Activated effector memory CD4-positive, alpha-beta T cell treated with anti-CD3 and anti-CD28 coated beads, Interleukin-2, amount 50 U/mL, for 16 hours (primary cell): ENCODE results near the gene DGKG.

Experiments used
- DNase-seq: peaks from one replicate; pipeline ENCODE4 v3.0.0-alpha.2; 2020

The DGKG gene

GRCh38 chr3:186366206-186366605, 4.2 kb upstream of the DGKG start:
- no peak for DNase-seq

GRCh38 chr3:186365202-186365974, 3.4 kb upstream of the DGKG start:
- no peak for DNase-seq

DNA sequence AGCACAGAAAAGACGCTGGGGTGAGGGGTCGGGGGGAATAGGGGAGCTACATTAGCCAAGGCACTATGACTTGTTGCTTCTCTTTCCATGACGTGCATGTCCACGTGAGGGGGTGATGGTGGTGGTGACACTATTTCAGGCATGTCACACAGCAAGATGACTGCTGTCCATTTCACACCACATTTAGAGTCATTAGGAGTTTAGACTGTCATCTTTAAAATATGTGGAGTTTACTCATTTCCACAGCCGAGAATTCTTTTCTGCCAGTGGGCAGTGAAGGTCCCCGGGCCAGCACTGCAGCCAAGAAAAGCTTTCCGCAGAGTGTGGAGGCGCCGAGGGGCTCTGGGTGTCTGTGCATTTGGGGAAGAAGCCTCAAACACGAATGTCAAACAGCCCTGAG, 954 bp upstream of the DGKG start:
- DNase-seq: no peak

DNA sequence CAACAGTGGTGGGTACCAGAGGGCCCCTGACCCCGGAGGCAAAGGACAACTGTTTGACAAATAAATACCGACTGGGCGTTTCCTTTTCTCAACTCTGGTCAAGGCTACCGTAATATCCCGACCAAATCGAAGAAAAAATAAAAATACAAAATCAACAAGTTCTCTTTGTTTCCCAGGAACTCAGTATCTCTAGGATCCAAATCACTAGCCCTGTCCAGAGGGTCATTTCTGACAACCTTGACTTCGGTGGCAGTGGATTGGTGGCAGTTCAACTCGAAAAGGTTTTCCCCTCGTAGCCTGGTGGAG, 456 bp upstream of the DGKG start:
- no peak for DNase-seq

- no peak for DNase-seq
These were observed 730 bp downstream of the DGKG start for GRCh38 chr3:186361246-186361761.

DNA sequence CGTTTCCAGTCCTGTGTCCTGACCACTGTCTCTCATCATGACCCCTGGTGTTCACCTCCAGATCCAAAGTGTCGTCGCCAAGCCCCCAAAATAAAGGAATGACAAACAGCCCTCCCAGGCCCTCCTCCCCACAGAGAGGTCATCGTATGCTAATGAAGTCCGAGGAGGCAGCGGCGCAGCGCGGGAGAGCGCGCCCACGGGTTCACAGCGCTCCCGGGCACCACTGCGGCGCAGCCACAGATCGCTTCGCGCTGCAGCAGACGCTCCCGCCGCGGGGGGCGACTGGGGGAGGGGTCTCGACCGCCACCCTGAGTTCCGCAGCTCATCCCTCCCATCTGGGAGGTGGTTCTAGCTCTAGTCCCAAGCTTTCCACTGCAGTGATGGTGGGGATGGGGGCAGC, 1.3 kb downstream of the DGKG start:
- no peak for DNase-seq

- DNase-seq: no peak
These were observed 3.0 kb downstream of the DGKG start for GRCh38 chr3:186359078-186359477.

DNA sequence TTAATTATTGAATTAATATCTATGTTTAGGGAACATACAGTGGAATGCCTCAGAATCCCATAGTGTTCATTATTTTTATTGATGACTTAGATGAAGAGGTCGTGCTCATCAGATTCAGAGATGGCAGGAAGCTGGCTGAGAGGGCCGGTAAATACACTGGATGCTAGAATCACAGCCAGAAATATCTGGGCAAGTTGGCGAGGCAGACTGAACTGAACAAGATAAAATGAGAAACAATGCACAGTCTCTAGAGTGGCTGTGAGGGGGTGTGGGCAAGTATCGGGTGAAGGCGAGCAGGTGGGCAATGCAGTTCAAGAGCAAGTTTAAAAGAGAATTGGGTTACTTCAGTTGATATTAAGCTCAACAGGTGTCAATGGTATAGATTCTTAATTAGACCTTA, 5.9 kb downstream of the DGKG start:
- DNase-seq: no peak

DNA sequence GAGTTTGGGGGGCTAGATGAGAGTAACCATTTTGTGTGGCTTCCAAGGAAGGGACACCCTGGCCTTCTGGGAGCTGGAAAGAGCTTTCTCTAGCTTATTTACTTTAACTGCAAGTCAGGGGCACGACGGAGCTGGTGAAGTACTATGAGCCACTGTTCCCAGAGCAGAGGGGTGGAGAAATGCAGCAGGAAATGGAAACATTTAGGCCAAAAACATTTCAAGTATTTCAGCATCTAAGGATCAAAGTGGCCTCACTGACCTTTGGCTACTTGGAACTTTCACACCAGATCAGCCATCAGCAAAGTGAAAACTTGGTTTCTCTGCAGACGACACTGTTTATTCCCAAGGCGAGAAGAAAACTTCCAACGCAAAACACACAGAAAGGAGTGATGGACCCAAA, 7.9 kb downstream of the DGKG start:
- DNase-seq: no peak

DNA sequence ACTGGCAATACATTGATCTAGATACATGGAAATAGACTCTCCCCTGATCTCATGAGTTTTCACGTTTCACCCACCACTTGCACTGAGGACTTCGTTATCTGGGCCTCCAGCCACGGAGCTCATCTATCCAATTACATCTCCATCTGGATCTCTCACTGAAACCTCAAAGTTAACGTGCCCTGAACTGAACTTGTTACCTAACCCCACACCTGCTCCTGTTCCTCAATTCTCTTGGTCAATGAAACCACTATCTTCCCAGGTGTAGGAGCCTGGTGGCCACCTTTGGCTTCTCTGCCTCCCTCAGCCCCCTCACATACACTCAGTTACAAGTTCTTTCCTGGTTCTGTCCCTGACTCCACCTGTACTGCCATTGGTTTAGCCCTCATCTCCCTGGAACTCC, 9.7 kb downstream of the DGKG start:
- DNase-seq: no peak

DNA sequence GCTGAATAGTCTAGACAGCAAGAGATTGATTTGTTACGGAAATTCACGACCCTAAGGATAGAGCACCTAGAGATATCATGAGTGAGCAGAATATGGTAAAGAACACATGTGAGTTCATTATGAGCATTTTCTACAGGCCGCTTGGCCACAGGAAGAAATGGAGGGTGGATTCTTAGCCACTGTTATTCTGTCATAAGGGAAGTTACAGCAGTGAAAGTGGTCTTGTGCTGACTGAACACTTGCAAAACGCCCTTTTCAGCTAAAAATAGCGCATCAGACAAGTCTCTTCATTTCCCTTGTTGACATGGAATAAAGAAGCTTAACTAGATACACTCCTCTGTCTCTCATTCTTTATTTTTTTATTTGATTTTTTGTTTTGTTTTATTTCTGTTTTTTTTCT, 19.8 kb downstream of the DGKG start:
- DNase-seq: no peak

- DNase-seq: no peak
These were observed 21.8 kb downstream of the DGKG start for GRCh38 chr3:186340204-186340603.

GRCh38 chr3:186339180-186339918, 22.7 kb downstream of the DGKG start:
- no peak for DNase-seq

- no peak for DNase-seq
These were observed 28.8 kb downstream of the DGKG start for GRCh38 chr3:186333256-186333655.

GRCh38 chr3:186330772-186331460, 31.1 kb downstream of the DGKG start:
- DNase-seq: no peak

- no peak for DNase-seq
These were observed 32.4 kb downstream of the DGKG start for GRCh38 chr3:186329589-186329988.

- DNase-seq: no peak
These were observed 34.0 kb downstream of the DGKG start for GRCh38 chr3:186327912-186328487.

DNA sequence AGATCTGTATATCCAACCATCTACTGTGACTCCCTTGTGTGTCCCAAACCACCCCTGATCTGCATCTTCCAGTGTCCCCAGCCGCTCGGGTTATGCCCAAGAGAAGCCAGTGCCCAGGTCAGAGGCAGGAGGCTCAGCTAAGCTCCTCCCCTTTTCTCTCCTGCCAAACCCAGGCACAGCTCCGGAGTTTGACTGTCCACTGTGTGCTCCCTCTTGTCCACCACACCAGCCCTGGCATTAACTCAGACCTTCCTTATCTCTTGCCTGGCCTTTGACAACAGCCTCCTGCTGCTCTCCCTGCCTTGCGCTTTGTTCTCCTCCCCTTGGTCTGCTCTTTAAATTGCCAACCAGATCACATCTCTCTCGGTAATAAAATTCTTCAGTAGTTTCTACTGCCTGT, 39.3 kb downstream of the DGKG start:
- no peak for DNase-seq

DNA sequence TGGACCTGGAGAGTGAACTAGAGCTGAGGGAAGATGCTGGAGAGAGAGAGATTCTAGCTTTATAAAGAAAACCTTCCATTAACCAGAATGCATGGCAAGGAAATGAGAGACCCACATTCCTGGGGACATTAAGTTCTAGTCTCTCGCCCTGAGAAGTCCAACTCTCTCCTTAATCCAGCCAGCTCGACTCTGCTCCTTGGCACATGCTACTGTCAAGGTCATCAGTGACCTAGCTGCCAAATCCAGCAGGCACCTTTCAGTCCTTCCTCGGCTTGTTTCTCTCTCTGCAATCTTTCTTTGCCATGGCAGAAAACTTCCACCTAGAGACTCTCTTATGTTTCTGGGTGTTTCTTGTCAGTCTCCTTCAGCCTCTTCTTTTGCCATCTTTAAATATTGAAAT, 40.3 kb downstream of the DGKG start:
- no peak for DNase-seq

- no peak for DNase-seq
These were observed 41.0 kb downstream of the DGKG start for GRCh38 chr3:186320862-186321568.

- DNase-seq: no peak
These were observed 42.1 kb downstream of the DGKG start for GRCh38 chr3:186319945-186320344.

DNA sequence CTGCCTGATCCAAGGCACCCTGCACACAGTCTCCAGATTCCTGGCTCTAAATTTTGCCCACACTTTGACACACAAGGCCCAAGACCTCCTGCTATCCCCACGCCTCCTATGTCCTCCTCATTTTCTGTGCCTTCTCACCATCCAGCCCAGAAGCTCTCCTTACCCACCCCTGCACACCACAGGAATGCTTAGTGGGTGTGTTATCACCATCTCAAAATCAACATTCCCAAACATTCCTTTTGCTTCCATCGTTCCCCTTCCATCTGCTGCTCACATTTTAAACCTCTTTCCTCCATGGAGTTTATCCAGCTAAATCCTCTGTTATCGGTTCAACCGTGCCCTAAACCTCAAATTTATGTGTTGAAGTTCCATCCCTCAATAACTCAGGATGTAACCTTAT, 43.9 kb downstream of the DGKG start:
- no peak for DNase-seq

GRCh38 chr3:186317478-186317877, 44.6 kb downstream of the DGKG start:
- DNase-seq: no peak
